Ishikawa (cell line): ENCODE data around the gene F2RL3.

Experiments used
- FOXM1 ChIP-seq: IDR thresholded peaks from 2 replicates; pipeline ENCODE4 v1.6.1; 2012; ENCODE audit warnings: low read depth, borderline replicate concordance
- YY1 ChIP-seq: IDR thresholded peaks from 2 replicates; pipeline ENCODE4 v1.6.1; 2012; ENCODE audit warnings: low read depth
- TF ChIP-seq, protein P1 (sequence below): IDR thresholded peaks from 2 replicates; pipeline ENCODE4 v1.6.1; 2012

The F2RL3 gene

GRCh38 chr19:16940626-16941025 is 51.8 kb downstream of the F2RL3 start:
- TF ChIP-seq, protein P1, sequence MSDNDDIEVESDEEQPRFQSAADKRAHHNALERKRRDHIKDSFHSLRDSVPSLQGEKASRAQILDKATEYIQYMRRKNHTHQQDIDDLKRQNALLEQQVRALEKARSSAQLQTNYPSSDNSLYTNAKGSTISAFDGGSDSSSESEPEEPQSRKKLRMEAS: no peak
- no peak for TF ChIP-seq YY1
- TF ChIP-seq FOXM1: no peak
